ENCODE measurements around the gene ARMC2. TPM values are rescaled to one million over a fixed set of nuclear protein-coding genes. Genes with fewer than 3 reads are reported as not detected.

Gene ARMC2
- total RNA-seq, 2 experiments from 2014 or later = 2.6 to 8.4 TPM

DNA sequence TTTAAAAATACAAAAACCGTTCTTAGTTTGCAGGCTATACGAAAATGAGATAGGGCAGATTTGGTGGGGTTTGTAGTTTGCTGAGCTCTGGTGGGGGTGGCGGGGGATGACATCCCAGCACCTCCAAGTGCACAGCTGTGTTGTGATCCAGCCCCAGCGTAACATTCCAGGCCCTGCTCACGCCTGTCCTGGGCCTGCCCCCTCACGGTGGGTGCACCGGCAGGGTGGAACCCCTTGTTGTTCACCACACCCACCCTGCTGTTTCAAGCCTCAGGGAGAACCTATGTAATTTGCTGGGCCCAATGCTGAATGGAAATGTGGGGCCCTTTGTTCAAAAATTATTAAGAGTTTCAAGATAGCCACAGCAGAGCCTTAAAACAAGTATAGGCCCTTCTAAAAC is 25.0 kb downstream of the ARMC2 start:
- intact Hi-C loops (cut with micrococcal nuclease; ENCODE audit: unreplicated experiment) = no loop called here
- no peaks in the 10 kb centered on the region for H3K79me2 ChIP-seq (ENCODE audit: insufficient read depth, low read depth, low read length)
- BruUV-seq (replicated peaks) = no TSS peak
- CTCF ChIA-PET (ENCODE audit: unreplicated experiment) = interaction anchor here (0.5 kb wide), 1 partner anchor 41 kb away, joined by 3 read pairs; no protein-coding TSS in a partner anchor
- H3K4me2 ChIP-seq (ENCODE audit: low read length) = no peak overlapping the region
- no peak for DNase-seq (ENCODE audit: low spot score)
- H3K27ac ChIP-seq (ENCODE audit: low read depth, low read length, poor library complexity, severe bottlenecking) = no peak overlapping the region
- H4K20me1 ChIP-seq (ENCODE audit: insufficient read depth, low read length) = no peaks in the 10 kb centered on the region
- no peak overlapping the region; the same call in 1 of the 2 replicates for H2AFZ ChIP-seq (ENCODE audit: low read length)
- TF ChIP-seq, protein P1, sequence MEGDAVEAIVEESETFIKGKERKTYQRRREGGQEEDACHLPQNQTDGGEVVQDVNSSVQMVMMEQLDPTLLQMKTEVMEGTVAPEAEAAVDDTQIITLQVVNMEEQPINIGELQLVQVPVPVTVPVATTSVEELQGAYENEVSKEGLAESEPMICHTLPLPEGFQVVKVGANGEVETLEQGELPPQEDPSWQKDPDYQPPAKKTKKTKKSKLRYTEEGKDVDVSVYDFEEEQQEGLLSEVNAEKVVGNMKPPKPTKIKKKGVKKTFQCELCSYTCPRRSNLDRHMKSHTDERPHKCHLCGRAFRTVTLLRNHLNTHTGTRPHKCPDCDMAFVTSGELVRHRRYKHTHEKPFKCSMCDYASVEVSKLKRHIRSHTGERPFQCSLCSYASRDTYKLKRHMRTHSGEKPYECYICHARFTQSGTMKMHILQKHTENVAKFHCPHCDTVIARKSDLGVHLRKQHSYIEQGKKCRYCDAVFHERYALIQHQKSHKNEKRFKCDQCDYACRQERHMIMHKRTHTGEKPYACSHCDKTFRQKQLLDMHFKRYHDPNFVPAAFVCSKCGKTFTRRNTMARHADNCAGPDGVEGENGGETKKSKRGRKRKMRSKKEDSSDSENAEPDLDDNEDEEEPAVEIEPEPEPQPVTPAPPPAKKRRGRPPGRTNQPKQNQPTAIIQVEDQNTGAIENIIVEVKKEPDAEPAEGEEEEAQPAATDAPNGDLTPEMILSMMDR (conservative IDR thresholded peaks at IDR 0.05; ENCODE audit: low read length) = no peak
- POLR2A ChIA-PET = interaction anchor here (0.9 to 1.2 kb wide), 2 partner anchors 8 to 10 kb away, joined by 3 to 6 read pairs; no protein-coding TSS in a partner anchor
- peaks cover 9% of the 10 kb centered on the region for H3K4me1 ChIP-seq (ENCODE audit: insufficient read depth, low read length, poor library complexity, severe bottlenecking)
- no peaks in the 10 kb centered on the region for H3K36me3 ChIP-seq (ENCODE audit: insufficient read depth, low read length)
- no peaks in the 10 kb centered on the region for H3K9me2 ChIP-seq (ENCODE audit: insufficient read depth, low read length)
- no peaks in the 10 kb centered on the region for H3K9me3 ChIP-seq (ENCODE audit: low read length)
- no peak overlapping the region for H3K4me3 ChIP-seq (ENCODE audit: low read depth, low read length, poor library complexity, severe bottlenecking)

DNA sequence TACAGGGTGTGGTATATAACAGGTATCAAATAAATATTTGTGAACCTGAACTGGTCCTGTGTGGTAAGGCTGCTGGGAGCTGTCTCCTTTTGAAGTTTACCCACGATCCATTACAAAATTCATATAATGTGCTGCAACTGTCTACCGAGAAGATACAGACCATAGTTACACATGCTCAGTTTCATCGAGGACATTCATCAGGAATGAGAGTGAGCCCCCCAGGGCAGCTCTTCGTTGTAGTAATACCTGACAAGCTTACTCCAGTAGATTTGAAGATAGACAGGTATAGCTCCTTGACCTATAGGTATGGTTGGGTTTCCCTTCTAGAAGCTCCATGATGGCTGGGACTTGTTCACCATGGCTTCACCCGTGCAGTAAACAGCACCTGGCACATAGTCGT is 25.7 kb downstream of the ARMC2 start:
- H3K79me2 ChIP-seq (ENCODE audit: insufficient read depth, low read depth, low read length) = no peaks in the 10 kb centered on the region
- H3K27ac ChIP-seq (ENCODE audit: low read depth, low read length, poor library complexity, severe bottlenecking) = no peak overlapping the region
- no peak for TF ChIP-seq EZH2phosphoT487 (IDR thresholded peaks at IDR 0.05; ENCODE audit: borderline replicate concordance, low read depth, low read length)
- TF ChIP-seq, protein P1 (conservative IDR thresholded peaks at IDR 0.05; ENCODE audit: low read length) = no peak
- DNase-seq (ENCODE audit: low spot score) = no peak
- H3K4me3 ChIP-seq (ENCODE audit: low read depth, low read length, poor library complexity, severe bottlenecking) = no peak overlapping the region
- H4K20me1 ChIP-seq (ENCODE audit: insufficient read depth, low read length) = no peaks in the 10 kb centered on the region
- peak overlapping the region; percentile 25; the same call in 1 of the 2 replicates for H2AFZ ChIP-seq (ENCODE audit: low read length)
- no peaks in the 10 kb centered on the region for H3K9me2 ChIP-seq (ENCODE audit: insufficient read depth, low read length)
- H3K4me1 ChIP-seq (ENCODE audit: insufficient read depth, low read length, poor library complexity, severe bottlenecking) = peaks cover 9% of the 10 kb centered on the region
- H3K4me2 ChIP-seq (ENCODE audit: low read length) = no peak overlapping the region
- no TSS peak for BruUV-seq (replicated peaks)
- ChIA-PET CTCF (ENCODE audit: unreplicated experiment) (no interaction called here), POLR2A (interaction anchor here (0.9 to 1.2 kb wide), 3 partner anchors 8 to 10 kb away, joined by 3 to 6 read pairs (median 3); no protein-coding TSS in a partner anchor)
- H3K9me3 ChIP-seq (ENCODE audit: low read length) = no peaks in the 10 kb centered on the region
- intact Hi-C loops (cut with micrococcal nuclease; ENCODE audit: unreplicated experiment) = no loop called here
- no peaks in the 10 kb centered on the region for H3K36me3 ChIP-seq (ENCODE audit: insufficient read depth, low read length)

DNA sequence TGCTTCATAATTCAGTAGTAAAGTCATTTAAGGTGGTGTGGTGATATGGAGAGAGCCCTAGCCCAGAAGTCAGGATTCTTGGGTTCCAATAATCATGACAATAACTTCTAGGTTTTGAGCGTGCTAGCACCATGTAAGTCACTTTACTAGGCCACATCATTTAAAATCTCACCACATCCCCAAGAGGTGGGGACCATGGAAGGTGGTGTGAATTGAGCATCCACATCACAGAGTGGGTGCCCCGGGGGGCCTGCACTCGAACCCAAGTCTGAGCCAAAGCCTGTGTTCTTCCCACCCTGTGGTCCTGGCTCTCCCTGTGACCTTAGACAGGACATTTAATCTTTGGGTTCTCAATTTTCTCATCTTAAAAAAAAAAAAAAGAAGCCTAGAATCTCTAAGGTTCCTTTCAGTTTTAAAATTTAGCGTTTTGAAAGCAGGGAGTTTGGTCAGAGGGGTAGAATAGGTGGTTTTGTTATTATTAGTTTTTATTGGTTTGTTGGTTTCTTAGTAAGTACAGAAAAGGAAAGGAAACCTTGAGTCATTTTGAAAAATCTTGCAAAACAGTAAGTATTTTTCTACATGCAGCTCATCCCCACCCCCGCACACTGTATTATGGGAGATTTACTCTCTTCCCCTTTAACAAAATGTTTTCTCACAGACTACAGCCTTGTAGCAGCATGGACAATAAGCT is 26.4 kb downstream of the ARMC2 start:
- H3K36me3 ChIP-seq (ENCODE audit: insufficient read depth, low read length) = no peaks in the 10 kb centered on the region
- no peak overlapping the region for H3K4me2 ChIP-seq (ENCODE audit: low read length)
- intact Hi-C loops (cut with micrococcal nuclease; ENCODE audit: unreplicated experiment) = no loop called here
- no peaks in the 10 kb centered on the region for H3K9me3 ChIP-seq (ENCODE audit: low read length)
- no peak overlapping the region for H3K4me3 ChIP-seq (ENCODE audit: low read depth, low read length, poor library complexity, severe bottlenecking)
- no peaks in the 10 kb centered on the region for H4K20me1 ChIP-seq (ENCODE audit: insufficient read depth, low read length)
- BruUV-seq (replicated peaks) = no TSS peak
- CTCF ChIA-PET (ENCODE audit: unreplicated experiment) = no interaction called here
- TF ChIP-seq EZH2phosphoT487 (IDR thresholded peaks at IDR 0.05; ENCODE audit: borderline replicate concordance, low read depth, low read length) = no peak
- TF ChIP-seq, protein P1 (conservative IDR thresholded peaks at IDR 0.05; ENCODE audit: low read length) = no peak
- no peak overlapping the region for H3K27ac ChIP-seq (ENCODE audit: low read depth, low read length, poor library complexity, severe bottlenecking)
- peak overlapping the region; percentile 25; the same call in 1 of the 2 replicates for H2AFZ ChIP-seq (ENCODE audit: low read length)
- POLR2A ChIA-PET = interaction anchor here (0.7 to 0.9 kb wide), 2 partner anchors 10 to 1551 kb away, joined by 3 read pairs; no protein-coding TSS in a partner anchor
- no peak for DNase-seq (ENCODE audit: low spot score)
- no peaks in the 10 kb centered on the region for H3K9me2 ChIP-seq (ENCODE audit: insufficient read depth, low read length)
- peaks cover 9% of the 10 kb centered on the region for H3K4me1 ChIP-seq (ENCODE audit: insufficient read depth, low read length, poor library complexity, severe bottlenecking)
- no peaks in the 10 kb centered on the region for H3K79me2 ChIP-seq (ENCODE audit: insufficient read depth, low read depth, low read length)

Measured in OCI-LY7 (cell line).